Islet of Langerhans (tissue), 1 donor: ENCODE results near the gene UCHL5.

Experiments
- FAIRE-seq: peaks from one replicate; lab custom pipeline; 2011; peaks lifted over from hg19 to GRCh38; lab: Jason Lieb, UNC

The UCHL5 gene

GRCh38 chr1:192966073-192966472 lies 93.1 kb downstream of the UCHL5 start:
- no peak for FAIRE-seq

- no peak for FAIRE-seq
Observed at GRCh38 chr1:192962901-192963300, 96.3 kb downstream of the UCHL5 start.
